Measurements from ENCODE around the gene SGCA.

DNA sequence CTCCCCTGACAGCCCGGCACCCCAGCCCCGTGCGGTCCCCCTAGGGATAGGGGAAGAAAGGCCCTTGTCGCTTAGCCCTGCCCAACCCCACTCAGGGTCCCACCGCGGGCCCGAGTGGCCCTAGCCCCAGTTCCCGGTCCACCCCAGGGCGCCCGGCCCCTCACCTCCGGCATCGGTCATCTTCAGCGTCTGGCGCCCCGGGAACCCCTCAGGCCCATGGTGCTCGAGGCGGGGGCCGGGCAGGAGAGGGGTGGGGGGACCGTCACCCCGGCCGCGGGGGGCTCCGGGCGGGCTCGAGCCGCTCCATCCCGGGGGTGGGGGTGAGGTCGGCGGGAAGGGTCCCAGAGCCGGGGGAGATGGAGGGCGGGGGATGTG is 36.5 kb upstream of the SGCA start:
- TF ChIP-seq CTCF (IDR thresholded peaks at IDR 0.05; ENCODE audit: low read depth, low read length, missing input control), result no peak
- no peak for TF ChIP-seq SP1 (IDR thresholded peaks at IDR 0.05)
- no peak for TF ChIP-seq GABPA (IDR thresholded peaks at IDR 0.05 in 1 of 2, conservative IDR thresholded peaks at IDR 0.05 in 1 of 2)
- TF ChIP-seq HNF4G (IDR thresholded peaks at IDR 0.05), result no peak
- TF ChIP-seq TAF1 (conservative IDR thresholded peaks at IDR 0.05), result no peak
- TF ChIP-seq, protein P1, sequence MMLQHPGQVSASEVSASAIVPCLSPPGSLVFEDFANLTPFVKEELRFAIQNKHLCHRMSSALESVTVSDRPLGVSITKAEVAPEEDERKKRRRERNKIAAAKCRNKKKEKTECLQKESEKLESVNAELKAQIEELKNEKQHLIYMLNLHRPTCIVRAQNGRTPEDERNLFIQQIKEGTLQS (IDR thresholded peaks at IDR 0.05), result no peak
- no peak for TF ChIP-seq EGR1 (IDR thresholded peaks at IDR 0.05; ENCODE audit: low read depth in 2 of 2)
- TF ChIP-seq JUND (IDR thresholded peaks at IDR 0.05), result no peak
- TF ChIP-seq, protein P2, sequence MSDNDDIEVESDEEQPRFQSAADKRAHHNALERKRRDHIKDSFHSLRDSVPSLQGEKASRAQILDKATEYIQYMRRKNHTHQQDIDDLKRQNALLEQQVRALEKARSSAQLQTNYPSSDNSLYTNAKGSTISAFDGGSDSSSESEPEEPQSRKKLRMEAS (IDR thresholded peaks at IDR 0.05), result no peak

Measured in liver (tissue), 3 donors.